EL (cell line): ENCODE results near the gene SAMD10.
"Not testable (repeated sequence)": the region's sequence is repeated elsewhere in the genome, so short reads cannot be mapped to it uniquely, and the experiment has no call there.

Experiments
- DNase-seq: peaks from one replicate; pipeline ENCODE4 v3.0.0-alpha.2; 2016

SAMD10 gene

DNA sequence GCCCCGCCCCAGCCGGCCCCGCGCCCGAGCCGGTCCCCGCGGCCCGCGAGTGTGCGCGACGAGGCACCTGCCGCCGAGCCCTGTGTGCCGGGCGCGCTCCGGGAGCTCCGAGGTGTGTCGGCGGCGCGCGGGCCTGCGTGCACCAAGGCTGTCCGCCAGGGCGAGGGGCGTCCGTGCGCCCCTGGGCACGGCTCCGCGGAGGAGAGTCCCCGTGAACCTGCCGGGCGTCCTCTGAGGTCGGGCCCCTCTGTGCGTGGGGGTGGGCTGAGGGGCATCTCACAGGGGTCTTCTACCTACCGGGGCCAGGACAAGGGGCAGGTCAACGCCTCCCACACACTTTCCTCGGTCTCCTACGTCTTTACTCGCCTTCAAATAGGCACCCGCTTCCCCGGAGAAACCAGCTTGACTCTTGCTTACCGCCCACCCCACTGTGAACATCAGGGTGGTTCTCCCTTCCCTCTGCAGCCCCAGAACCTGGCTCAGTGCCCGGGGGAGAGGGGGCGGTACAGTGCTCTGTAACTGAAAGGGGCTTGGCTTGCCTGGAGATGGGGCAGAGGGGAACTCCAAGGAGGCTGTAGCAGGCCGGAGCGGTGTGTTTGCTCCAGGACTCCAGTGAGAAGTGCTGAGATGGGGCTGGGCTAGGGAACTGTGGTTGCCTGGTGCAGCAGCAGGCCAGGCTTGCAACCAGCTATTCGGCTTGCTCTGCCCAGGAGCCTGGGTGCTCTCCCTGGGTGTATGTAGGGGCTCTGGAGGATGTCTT lies at the start of gene SAMD10:
SAMD10 (minus strand) TSS at position 86 of the 760 bp plus-strand sequence. CDS start 175 bp downstream, outside the sequence.
- peak; percentile 50 for DNase-seq

DNA sequence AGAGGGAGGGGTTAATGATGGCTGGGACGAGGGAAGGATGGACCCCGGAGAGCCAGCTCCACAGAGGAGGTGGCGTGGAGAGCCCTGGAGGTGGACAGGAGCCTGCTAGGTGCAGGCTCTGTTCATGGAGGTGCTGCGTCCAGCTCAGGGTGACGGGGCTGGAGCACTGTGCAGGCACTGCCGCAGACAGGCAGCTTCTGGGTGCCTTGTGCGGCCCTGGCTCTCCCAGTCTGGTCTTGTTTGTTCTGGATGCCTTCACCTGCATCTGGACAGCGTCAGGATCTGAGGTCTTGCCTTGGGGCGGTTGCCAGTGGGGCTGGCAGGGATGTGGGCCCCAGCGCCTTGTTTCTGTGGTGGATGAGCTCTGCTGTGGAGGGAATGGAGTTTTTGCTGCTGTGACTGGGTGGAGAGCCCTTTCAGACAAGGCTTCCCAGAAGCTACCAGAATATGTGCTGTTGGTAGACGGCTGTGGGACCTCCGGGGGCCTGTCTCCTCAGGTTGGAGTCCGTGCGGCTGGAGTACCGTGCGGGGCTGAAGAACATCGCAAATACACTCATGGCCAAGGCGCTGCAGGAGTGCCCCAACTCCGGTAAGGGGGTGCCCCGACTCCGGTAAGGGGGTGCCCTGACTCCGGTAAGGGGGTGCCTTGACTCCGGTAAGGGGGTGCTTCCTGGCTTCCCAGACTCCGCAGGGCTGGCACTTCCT lies 48.7 kb upstream of the SAMD10 start:
- no peak for DNase-seq

GRCh38 chr20:64025826-64026412 lies 46.5 kb upstream of the SAMD10 start:
- DNase-seq = no peak

DNA sequence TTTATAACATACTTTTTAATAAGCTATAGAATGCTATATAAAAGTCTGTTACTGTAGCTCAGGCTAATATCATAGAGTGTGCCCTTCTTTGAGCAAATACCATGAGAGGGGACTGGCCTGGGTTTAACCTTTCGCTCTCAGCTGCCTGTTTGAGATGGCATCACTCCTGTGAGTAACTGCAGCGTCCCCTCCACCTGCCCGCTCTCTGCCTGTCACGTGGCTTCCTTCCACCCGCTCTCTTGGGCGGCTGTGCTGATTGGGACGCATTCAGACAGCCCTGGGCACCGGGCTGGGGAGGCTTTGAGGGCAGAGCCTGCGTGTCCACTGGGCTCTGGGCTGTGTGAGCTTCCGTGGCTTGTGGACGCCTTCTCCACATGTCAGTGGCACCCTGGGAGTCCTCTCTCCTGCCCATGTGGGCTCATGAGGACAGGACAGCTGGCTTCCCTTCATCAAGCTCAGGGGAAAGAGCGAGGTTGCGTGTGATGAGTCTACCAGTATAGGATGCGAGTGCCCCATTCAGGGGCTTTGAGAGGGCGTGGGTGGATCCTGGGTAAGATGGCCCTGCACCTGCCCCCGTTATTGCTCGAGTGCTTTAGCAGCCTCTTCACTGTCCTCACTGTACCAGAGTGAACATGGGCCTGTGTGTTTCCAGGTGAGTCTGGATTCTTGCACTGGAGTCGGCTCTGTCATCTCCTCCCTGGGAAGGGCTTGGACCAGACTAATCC lies 45.8 kb upstream of the SAMD10 start:
- DNase-seq = no peak

GRCh38 chr20:64024141-64024990 lies 44.9 kb upstream of the SAMD10 start:
- DNase-seq = no peak

DNA sequence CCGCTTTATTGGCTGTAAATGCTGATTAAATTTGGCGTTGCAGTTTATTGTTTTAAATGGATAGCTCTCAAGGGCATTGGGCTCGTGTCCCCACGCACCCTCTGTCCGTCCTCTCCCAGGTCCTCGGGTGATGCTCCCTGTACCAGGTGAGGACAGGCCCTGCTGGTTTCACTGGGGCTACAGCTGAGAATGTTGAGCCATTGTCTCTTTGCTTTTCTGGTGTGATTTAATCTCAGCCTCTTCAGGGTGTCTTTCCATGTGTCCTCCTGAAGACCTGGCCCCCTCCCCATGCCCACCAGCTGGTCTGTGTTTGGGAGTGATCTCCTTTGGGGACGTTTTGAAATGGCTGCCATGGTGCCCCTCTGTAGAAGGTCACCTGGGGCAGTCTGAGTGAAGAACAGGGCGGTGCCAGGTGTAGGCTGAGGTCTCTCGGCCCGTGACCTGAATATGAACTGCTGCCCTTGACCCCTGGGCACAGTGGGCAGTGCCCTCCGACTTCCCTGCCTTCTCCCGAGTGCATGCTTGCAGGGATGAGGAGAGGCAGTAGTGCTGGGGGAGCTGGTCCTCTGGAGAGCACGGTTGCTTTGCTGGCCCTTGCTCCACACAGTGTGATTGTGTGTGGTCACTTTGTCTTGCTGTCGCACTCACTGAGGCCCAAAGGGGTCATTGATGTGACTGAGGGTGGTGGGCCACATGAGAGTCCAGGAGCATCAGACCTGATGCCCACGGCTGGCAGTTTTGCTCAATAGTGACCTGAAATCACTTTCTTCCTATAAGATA lies 44.1 kb upstream of the SAMD10 start:
- DNase-seq = no peak

DNA sequence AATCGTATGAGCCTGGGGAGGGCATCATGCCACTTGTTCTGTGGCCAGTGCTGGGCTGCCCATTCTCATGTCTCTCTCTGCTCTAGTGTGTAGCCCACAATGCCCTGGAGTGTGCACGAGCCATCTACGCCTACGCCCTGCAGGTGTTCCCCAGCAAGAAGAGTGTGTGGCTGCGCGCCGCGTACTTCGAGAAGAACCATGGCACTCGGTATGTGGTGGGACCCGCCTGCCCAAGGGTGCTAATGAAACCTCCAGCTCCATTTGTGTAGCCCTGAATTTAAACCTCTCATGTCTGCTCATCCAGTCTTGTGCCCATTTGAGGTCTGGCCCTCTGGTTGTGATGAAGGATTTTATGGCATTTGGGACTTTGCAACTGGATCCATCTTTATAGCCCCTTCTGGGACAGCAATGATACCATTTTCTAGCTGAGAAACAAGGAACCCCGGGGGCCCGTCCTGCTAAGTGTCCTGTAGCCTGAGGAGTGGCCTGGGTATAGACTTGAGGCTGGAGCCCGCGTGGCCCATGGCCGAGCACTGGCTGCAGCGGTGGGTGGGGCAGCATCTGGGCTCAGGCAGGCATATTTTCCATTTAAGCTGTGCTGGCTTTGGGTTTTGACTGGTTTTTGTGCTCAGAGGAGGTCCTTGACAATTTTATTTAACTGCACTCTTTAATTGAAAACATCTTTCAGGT lies 43.4 kb upstream of the SAMD10 start:
- no peak for DNase-seq

DNA sequence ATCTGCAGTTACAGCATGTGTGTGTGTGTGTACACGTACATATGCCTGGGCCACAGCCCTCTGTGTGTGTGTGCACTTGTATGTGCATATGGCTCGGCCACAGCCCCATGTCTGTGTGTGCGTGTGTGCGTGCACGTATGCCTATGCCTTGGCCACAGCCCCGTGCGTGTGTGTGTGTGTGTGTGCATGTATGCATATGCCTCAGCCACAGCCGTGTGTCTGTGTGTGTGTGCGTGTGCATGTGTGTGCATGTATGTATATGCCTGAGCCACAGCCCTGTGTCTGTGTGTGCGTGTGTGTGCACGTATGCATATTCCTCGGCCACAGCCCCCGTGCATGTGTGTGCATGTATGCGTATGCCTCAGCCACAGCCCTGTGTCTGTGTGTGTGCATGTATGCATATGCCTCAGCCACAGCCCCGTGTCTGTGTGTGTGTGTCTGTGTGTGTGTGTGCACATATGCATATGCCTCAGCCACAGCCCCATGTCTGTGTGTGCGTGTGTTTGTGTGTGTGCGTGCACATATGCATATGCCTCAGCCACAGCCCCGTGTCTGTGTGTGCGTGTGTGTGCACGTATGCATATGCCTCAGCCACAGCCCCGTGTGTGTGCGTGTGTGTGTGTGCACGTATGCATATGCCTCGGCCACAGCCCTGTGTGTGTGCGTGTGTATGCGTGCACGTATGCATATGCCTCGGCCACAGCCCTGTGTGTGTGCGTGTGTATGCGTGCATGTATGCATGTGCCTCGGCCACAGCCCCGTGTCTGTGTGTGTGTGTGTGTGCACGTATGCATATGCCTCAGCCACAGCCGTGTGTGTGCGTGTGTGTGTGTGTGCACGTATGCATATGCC lies 41.9 kb upstream of the SAMD10 start:
- no peak for DNase-seq

DNA sequence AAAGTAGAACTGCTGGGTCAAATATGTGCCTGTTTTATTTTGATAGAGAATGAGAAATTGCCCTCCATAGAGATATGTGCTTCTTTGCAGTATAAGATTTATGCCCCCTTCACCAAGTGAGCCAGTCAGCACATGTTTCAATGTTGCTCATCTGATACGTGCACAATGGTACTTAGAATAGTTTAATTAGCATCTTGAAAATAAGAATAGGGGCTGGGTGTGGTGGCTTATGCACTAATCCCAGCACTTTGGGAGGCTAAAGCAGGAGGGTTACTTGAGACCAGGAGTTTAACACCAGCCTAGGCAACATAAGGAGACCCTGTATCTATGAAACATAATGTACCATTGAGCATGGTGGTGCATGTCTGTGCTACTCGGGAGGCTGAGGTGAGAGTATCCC lies 36.2 kb upstream of the SAMD10 start:
- no peak for DNase-seq

DNA sequence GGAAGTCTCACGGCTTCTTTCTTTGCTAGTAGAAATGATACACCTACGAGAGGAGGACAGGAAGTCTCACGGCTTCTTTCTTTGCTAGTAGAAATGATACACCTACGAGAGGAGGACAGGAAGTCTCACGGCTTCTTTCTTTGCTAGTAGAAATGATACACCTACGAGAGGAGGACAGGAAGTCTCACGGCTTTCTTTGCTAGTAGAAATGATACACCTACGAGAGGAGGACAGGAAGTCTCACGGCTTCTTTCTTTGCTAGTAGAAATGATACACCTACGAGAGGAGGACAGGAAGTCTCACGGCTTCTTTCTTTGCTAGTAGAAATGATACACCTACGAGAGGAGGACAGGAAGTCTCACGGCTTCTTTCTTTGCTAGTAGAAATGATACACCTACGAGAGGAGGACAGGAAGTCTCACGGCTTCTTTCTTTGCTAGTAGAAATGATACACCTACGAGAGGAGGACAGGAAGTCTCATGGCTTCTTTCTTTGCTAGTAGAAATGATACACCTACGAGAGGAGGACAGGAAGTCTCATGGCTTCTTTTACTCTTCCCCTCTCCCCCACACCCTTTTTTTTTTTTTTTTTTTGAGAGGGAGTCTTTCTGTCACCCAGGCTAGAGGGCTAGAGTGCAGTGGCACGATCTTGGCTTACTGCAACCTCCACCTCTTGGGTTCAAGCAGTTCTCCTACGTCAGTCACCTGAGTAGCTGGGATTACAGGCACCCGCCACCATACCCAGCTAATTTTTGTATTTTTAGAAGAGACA lies 33.1 kb upstream of the SAMD10 start:
- DNase-seq = not testable (repeated sequence)

GRCh38 chr20:64011366-64011779 lies 31.9 kb upstream of the SAMD10 start:
- DNase-seq = no peak

GRCh38 chr20:64010711-64011237 lies 31.3 kb upstream of the SAMD10 start:
- no peak for DNase-seq

GRCh38 chr20:64009811-64010387 lies 30.5 kb upstream of the SAMD10 start:
- DNase-seq = no peak

DNA sequence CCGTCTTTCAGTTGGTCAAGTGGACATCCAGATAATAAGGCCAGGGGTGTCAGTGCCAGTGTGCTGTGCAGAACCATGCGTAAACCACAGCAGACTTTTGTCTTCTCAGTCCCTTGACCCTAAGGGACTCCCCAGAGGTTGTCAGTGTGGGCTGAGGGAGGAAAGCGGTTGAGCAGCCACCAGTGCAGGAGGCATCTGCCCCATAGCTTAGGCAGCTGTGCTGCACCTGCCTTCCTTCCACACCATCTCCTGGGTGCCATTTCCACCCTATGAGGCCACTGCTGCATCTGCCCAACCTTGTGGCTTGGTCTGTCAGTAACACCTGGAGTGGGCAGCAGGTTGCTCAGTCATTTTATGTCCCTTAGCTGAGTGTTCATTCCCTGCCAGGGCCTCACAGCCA lies 27.5 kb upstream of the SAMD10 start:
- DNase-seq = no peak

DNA sequence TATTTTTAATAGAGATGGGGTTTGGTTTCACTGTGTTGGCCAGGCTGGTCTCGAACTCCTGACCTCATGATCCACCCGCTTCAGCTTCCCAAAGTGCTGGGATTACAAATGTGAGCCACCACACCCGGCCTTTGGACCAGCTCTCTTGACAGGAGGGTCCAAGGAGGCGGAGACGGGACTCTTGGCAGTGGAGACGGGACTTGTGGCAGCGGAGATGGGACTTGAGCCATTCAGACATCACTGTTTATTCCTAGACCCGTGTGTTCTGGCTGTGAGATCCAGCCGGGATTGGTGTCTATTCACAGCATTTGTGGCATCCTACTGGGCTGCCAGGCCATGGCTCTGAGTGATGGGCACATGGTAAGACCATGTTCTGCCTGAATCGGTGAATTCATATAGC lies 27.0 kb upstream of the SAMD10 start:
- no peak for DNase-seq

- DNase-seq = no peak
Observed at GRCh38 chr20:64005394-64005793, 26.0 kb upstream of the SAMD10 start.

DNA sequence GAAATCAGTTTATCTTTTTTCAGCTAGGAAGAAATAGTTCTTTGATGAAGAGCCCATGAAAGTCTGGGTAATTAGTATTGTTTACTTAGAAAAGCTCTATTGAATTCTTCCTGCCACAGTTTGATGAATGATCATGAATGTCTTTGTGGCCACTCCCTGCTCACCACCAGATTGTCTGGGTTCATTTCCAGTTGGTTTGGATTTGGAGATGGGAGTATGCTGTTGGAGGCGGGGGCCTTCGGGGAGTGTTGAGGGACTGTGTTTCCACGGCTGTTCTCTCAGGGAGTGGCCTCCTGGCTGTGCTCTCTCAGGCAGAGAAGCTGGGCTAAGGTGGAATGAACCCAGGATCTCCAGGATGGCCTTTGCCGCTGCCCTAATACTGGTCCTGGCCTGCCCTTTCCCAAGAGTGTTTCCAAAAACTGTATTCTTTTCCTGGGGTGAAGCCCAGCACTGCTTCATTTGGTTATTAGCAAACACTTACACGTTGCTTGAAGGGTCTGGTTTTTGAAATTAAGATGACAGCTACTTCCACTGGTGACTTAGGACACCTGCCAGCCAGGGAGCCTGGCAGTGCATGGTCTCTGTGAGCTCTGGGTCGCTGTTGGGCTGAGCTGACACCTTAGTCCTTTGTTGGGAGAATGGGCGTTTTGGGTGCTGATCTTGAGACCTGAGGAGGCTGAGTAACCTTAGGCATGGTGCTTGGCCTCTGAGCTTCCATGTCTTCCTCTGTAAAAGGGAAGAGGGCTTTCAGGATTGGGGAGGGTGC lies 24.7 kb upstream of the SAMD10 start:
- DNase-seq = no peak

- DNase-seq = no peak
Observed at GRCh38 chr20:64001607-64002011, 22.2 kb upstream of the SAMD10 start.
